HEK293T (cell line): Measurements from ENCODE around the gene TEX55.
"Not testable (repeated sequence)": the region's sequence is repeated elsewhere in the genome, so short reads cannot be mapped to it uniquely, and the experiment has no call there.

Experiments
- CTCF ChIA-PET: fragments of 350-600 bp; formaldehyde crosslinking; extraction: SDS; loops from one replicate; lab custom pipeline; 2021; ENCODE audit warnings: antibody characterized with exemption, inconsistent platforms; lab: Yijun Ruan, JAX
- POLR2A ChIA-PET: fragments of 350-600 bp; formaldehyde crosslinking; extraction: SDS; loops from one replicate; lab custom pipeline; 2020; ENCODE audit warnings: antibody characterized with exemption, inconsistent platforms; lab: Yijun Ruan, JAX
- DNase-seq: peaks from one replicate; pipeline ENCODE4 v3.0.0; 2012; ENCODE audit warnings: mixed read lengths; ENCODE audit errors: extremely low spot score
- ARNT ChIP-seq: fragments of 450-650 bp; IDR thresholded peaks from 2 replicates; pipeline ENCODE4 v1.6.1; 2017; ENCODE audit warnings: mild to moderate bottlenecking
- BHLHE40 ChIP-seq: fragments of 450-650 bp; IDR thresholded peaks from 2 replicates; pipeline ENCODE4 v1.6.1; 2016; ENCODE audit warnings: mild to moderate bottlenecking, moderate library complexity, borderline replicate concordance
- CTBP1 ChIP-seq: fragments of 450-650 bp; IDR thresholded peaks from 2 replicates; pipeline ENCODE4 v1.6.1; 2016; ENCODE audit warnings: borderline replicate concordance
- ELF4 ChIP-seq: fragments of 450-650 bp; IDR thresholded peaks from 2 replicates; pipeline ENCODE4 v1.6.1; 2017; ENCODE audit warnings: antibody characterized with exemption
- FOXA1 ChIP-seq: fragments of 450-650 bp; IDR thresholded peaks from 2 replicates; pipeline ENCODE4 v1.6.1; 2016; ENCODE audit warnings: mild to moderate bottlenecking
- FOXK2 ChIP-seq: fragments of 450-650 bp; IDR thresholded peaks from 2 replicates; pipeline ENCODE4 v1.6.1; 2016; ENCODE audit warnings: mild to moderate bottlenecking
- FOXM1 ChIP-seq: fragments of 450-650 bp; IDR thresholded peaks from 2 replicates; pipeline ENCODE4 v1.6.1; 2017; ENCODE audit warnings: mild to moderate bottlenecking, borderline replicate concordance
- HDGF ChIP-seq: fragments of 450-650 bp; IDR thresholded peaks from 2 replicates; pipeline ENCODE4 v1.6.1; 2017; ENCODE audit warnings: antibody characterized with exemption, borderline replicate concordance
- L3MBTL2 ChIP-seq: fragments of 450-650 bp; conservative IDR thresholded peaks from 2 replicates; pipeline ENCODE4 v1.6.1; 2016; ENCODE audit warnings: mild to moderate bottlenecking
- LEF1 ChIP-seq: fragments of 450-650 bp; IDR thresholded peaks from 2 replicates; pipeline ENCODE4 v1.6.1; 2017; ENCODE audit warnings: mild to moderate bottlenecking, borderline replicate concordance
- NFRKB ChIP-seq: fragments of 450-650 bp; IDR thresholded peaks from 2 replicates; pipeline ENCODE4 v1.6.1; 2016; ENCODE audit warnings: mild to moderate bottlenecking, moderate library complexity
- PKNOX1 ChIP-seq: fragments of 450-650 bp; IDR thresholded peaks from 2 replicates; pipeline ENCODE4 v1.6.1; 2016
- SP1 ChIP-seq: fragments of 450-650 bp; IDR thresholded peaks from 2 replicates; pipeline ENCODE4 v1.6.1; 2017
- SUZ12 ChIP-seq: fragments of 450-650 bp; IDR thresholded peaks from 2 replicates; pipeline ENCODE4 v1.6.1; 2016; ENCODE audit warnings: mild to moderate bottlenecking
- TARDBP ChIP-seq: fragments of 450-650 bp; IDR thresholded peaks from 2 replicates; pipeline ENCODE4 v1.6.1; 2016
- ZNF384 ChIP-seq: fragments of 450-650 bp; IDR thresholded peaks from 2 replicates; pipeline ENCODE4 v1.6.1; 2016

The TEX55 gene

GRCh38 chr3:119156868-119157267, 10.9 kb downstream of the TEX55 start:
- ChIA-PET POLR2A (no interaction called here), CTCF (interaction anchor here (0.9 kb wide), 1 partner anchor 23 kb away, joined by 3 read pairs; no protein-coding TSS in a partner anchor)
- DNase-seq: no peak
- TF ChIP-seq BHLHE40: no peak
- TF ChIP-seq HDGF: no peak
- no peak for TF ChIP-seq SUZ12
- no peak for TF ChIP-seq ARNT
- no peak for TF ChIP-seq TARDBP

GRCh38 chr3:119157971-119158370, 12.0 kb downstream of the TEX55 start:
- POLR2A ChIA-PET: no interaction called here
- TF ChIP-seq CTBP1: no peak
- TF ChIP-seq FOXK2: no peak
- no peak for TF ChIP-seq LEF1
- no peak for TF ChIP-seq HDGF
- TF ChIP-seq L3MBTL2: no peak
- TF ChIP-seq FOXA1: no peak
- TF ChIP-seq ZNF384: no peak
- TF ChIP-seq PKNOX1: no peak
- no peak for TF ChIP-seq BHLHE40
- CTCF ChIA-PET: no interaction called here
- DNase-seq: no peak

GRCh38 chr3:119160361-119160760, 14.4 kb downstream of the TEX55 start:
- ChIA-PET CTCF (no interaction called here), POLR2A (no interaction called here)
- TF ChIP-seq FOXA1 (no peak), TARDBP (no peak), NFRKB (no peak), FOXK2 (no peak), CTBP1 (no peak), BHLHE40 (no peak), SUZ12 (no peak), HDGF (no peak), FOXM1 (no peak), LEF1 (no peak), ELF4 (no peak), ARNT (no peak), L3MBTL2 (no peak), SP1 (no peak), ZNF384 (no peak), PKNOX1 (no peak)
- DNase-seq: no peak

- CTCF ChIA-PET: no interaction called here
- no peak for DNase-seq
- POLR2A ChIA-PET: no interaction called here
- TF ChIP-seq BHLHE40 (no peak), CTBP1 (no peak), SP1 (no peak), L3MBTL2 (no peak), HDGF (no peak), FOXM1 (no peak), PKNOX1 (no peak), SUZ12 (no peak), TARDBP (no peak), ELF4 (no peak), FOXK2 (no peak), NFRKB (no peak), FOXA1 (no peak), ARNT (no peak)
Measured at GRCh38 chr3:119160815-119161214, 14.8 kb downstream of the TEX55 start.

- ChIA-PET POLR2A (no interaction called here), CTCF (no interaction called here)
- no peak for TF ChIP-seq SP1
- no peak for TF ChIP-seq NFRKB
- TF ChIP-seq ZNF384: no peak
- no peak for TF ChIP-seq ELF4
- no peak for TF ChIP-seq TARDBP
- no peak for TF ChIP-seq FOXA1
- TF ChIP-seq FOXK2: no peak
- TF ChIP-seq CTBP1: no peak
- TF ChIP-seq LEF1: no peak
- DNase-seq: no peak
Measured at GRCh38 chr3:119161240-119161639, 15.3 kb downstream of the TEX55 start.

- CTCF ChIA-PET, POLR2A ChIA-PET, DNase-seq: not testable (repeated sequence)
Measured at GRCh38 chr3:119164745-119165144, 18.8 kb downstream of the TEX55 start.

GRCh38 chr3:119170821-119171220, 24.9 kb downstream of the TEX55 start:
- no peak for TF ChIP-seq FOXM1
- no peak for TF ChIP-seq ARNT
- no peak for TF ChIP-seq ZNF384
- TF ChIP-seq ELF4: no peak
- CTCF ChIA-PET: no interaction called here
- POLR2A ChIA-PET: no interaction called here
- no peak for DNase-seq
